Body of pancreas (tissue), 4 donors: ENCODE measurements around the gene MSN.

Experiments used
- CTCF ChIP-seq, 7 experiments: fragments of 450-650 bp in 4 of 7; fragments of 200-600 bp in 3 of 7; sonication (generic) in 3 of 7; IDR thresholded peaks; one replicate each; pipeline ENCODE4 v1.5.1; 2016 to 2019; ENCODE audit warnings: antibody characterized with exemption in 7 of 7
- POLR2A ChIP-seq, 3 donors: fragments of 450-650 bp; IDR thresholded peaks; one replicate each; pipeline ENCODE4 v1.6.1; 2016; ENCODE audit warnings: antibody characterized with exemption in 3 of 3, mild to moderate bottlenecking in 2 of 3

- no peak for TF ChIP-seq CTCF (IDR thresholded peaks at IDR 0.05)
- no peak for TF ChIP-seq POLR2A (IDR thresholded peaks at IDR 0.05)
Observed at GRCh38 chrX:65702956-65703355, 35.5 kb downstream of the MSN start.
